H1 (cell line): ENCODE measurements around the gene PLPPR3. TPM values are rescaled to one million over a fixed set of nuclear protein-coding genes. Genes with fewer than 3 reads are reported as not detected.

Experiments
- CTCF ChIA-PET: fragments of 300-600 bp; sonication (Branson Sonifier 250); formaldehyde crosslinking; loops from one replicate; lab custom pipeline; 2021; ENCODE audit not compliant: partially characterized antibody; lab: Charles Lee
- POLR2A ChIA-PET: fragments of 300-600 bp; sonication (Branson Sonifier 250); formaldehyde crosslinking; loops from one replicate; lab custom pipeline; 2021; ENCODE audit warnings: inconsistent platforms; ENCODE audit not compliant: partially characterized antibody; lab: Charles Lee
- DNase-seq, 2 experiments: peaks; one replicate each; pipeline versions ENCODE4 v3.0.0 to v3.0.0-alpha.2; 2010 to 2022; ENCODE audit warnings: low spot score in 2 of 2, low read depth in 1 of 2, mixed read lengths in 1 of 2
- FAIRE-seq: peaks from 2 replicates; lab custom pipeline; 2011; peaks lifted over from hg19 to GRCh38; lab: Jason Lieb, UNC
- H2AFZ ChIP-seq: 2 replicates; pipeline ENCODE4 v1.8.1; 2012; ENCODE audit warnings: low read length, inconsistent platforms
- H2AK5ac ChIP-seq: 2 replicates; pipeline ENCODE4 v1.6.1; 2013; ENCODE audit warnings: low read depth, low read length
- H2BK120ac ChIP-seq: replicated peaks from 2 replicates; pipeline ENCODE3; 2013; ENCODE audit warnings: low read depth, low read length, inconsistent platforms
- H2BK12ac ChIP-seq: 2 replicates; pipeline ENCODE4 v1.6.1; 2013; ENCODE audit warnings: low read depth, low read length
- H2BK15ac ChIP-seq: 2 replicates; pipeline ENCODE4 v1.6.1; 2013; ENCODE audit warnings: low read length
- H2BK20ac ChIP-seq: 2 replicates; pipeline ENCODE4 v1.6.1; 2013; ENCODE audit warnings: low read length
- H2BK5ac ChIP-seq: 2 replicates; pipeline ENCODE4 v1.6.1; 2013; ENCODE audit warnings: low read depth, low read length
- H3K14ac ChIP-seq: 2 replicates; pipeline ENCODE4 v1.6.1; 2013; ENCODE audit warnings: inconsistent platforms; ENCODE audit not compliant: insufficient read length
- H3K18ac ChIP-seq: 2 replicates; pipeline ENCODE4 v1.6.1; 2013; ENCODE audit warnings: low read length; ENCODE audit errors: extremely low read depth
- H3K23ac ChIP-seq: 2 replicates; pipeline ENCODE4 v1.6.1; 2013; ENCODE audit warnings: inconsistent platforms; ENCODE audit not compliant: insufficient read length
- H3K23me2 ChIP-seq: 2 replicates; pipeline ENCODE4 v1.6.1; 2013; ENCODE audit warnings: low read depth, low read length
- H3K27ac ChIP-seq: 2 replicates; pipeline ENCODE4 v1.6.1; 2011; ENCODE audit warnings: low read depth, low read length, inconsistent platforms
- H3K27me3 ChIP-seq, 4 experiments: replicated peaks in 1 of 4; 1 replicate in 1 of 4; 2 replicates in 3 of 4; pipeline versions ENCODE4 v1.6.1 to v1.8.1; 2011 to 2013; ENCODE audit warnings: low read length in 3 of 4, mild to moderate bottlenecking in 3 of 4, inconsistent platforms in 2 of 4, mixed read lengths in 2 of 4, moderate library complexity in 1 of 4; ENCODE audit not compliant: control insufficient read depth in 3 of 4, insufficient read depth in 3 of 4; ENCODE audit errors: extremely low read depth in 1 of 4
- H3K36me3 ChIP-seq, 4 experiments: 2 replicates each; pipeline versions ENCODE4 v1.6.1 to v1.8.1; 2011 to 2013; ENCODE audit warnings: mild to moderate bottlenecking in 4 of 4, low read length in 3 of 4, moderate library complexity in 2 of 4, control low read depth in 1 of 4, inconsistent platforms in 1 of 4; ENCODE audit not compliant: insufficient read depth in 4 of 4, control insufficient read depth in 2 of 4
- H3K4ac ChIP-seq: replicated peaks from 2 replicates; pipeline ENCODE3; 2013; ENCODE audit warnings: low read length, low read depth, mixed read lengths, inconsistent platforms; ENCODE audit not compliant: insufficient read length
- H3K4me1 ChIP-seq, 4 experiments: replicated peaks in 1 of 4; 1 replicate in 1 of 4; 2 replicates in 3 of 4; pipeline versions ENCODE4 v1.6.1 to v1.8.1; 2011 to 2013; ENCODE audit warnings: low read length in 3 of 4, inconsistent platforms in 2 of 4, mixed read lengths in 1 of 4; ENCODE audit not compliant: insufficient read depth in 4 of 4, control insufficient read depth in 3 of 4
- H3K4me2 ChIP-seq, 2 experiments: 2 replicates each; pipeline versions ENCODE4 v1.6.1 to v1.8.1; 2011 to 2013; ENCODE audit warnings: low read depth in 2 of 2, low read length in 2 of 2, control low read depth in 1 of 2, inconsistent platforms in 1 of 2, mild to moderate bottlenecking in 1 of 2; ENCODE audit not compliant: insufficient read depth in 1 of 2
- H3K4me3 ChIP-seq, 4 experiments: fragments of 200-600, 300-600 bp in 1 of 4; sonication (generic), shearing (Covaris generic), sonication (Bioruptor Twin) in 1 of 4; 2 replicates each; pipeline versions ENCODE4 v1.5.1 to v1.8.1; 2011 to 2016; ENCODE audit warnings: low read length in 4 of 4, low read depth in 3 of 4, control low read depth in 2 of 4, inconsistent platforms in 2 of 4, mild to moderate bottlenecking in 2 of 4, mixed read lengths in 1 of 4, moderate library complexity in 1 of 4; ENCODE audit not compliant: insufficient read depth in 2 of 4; ENCODE audit errors: extremely low read depth in 1 of 4
- H3K56ac ChIP-seq: replicated peaks from 2 replicates; pipeline ENCODE3; 2013; ENCODE audit warnings: low read depth, mild to moderate bottlenecking, mixed read lengths, low read length, inconsistent platforms; ENCODE audit not compliant: insufficient read length
- H3K79me1 ChIP-seq: 2 replicates; pipeline ENCODE4 v1.6.1; 2013; ENCODE audit warnings: low read depth, low read length, control low read depth
- H3K79me2 ChIP-seq, 2 experiments: 2 replicates each; pipeline versions ENCODE4 v1.6.1 to v1.8.1; 2012 to 2013; ENCODE audit warnings: low read length in 2 of 2, mild to moderate bottlenecking in 2 of 2, inconsistent platforms in 1 of 2; ENCODE audit not compliant: insufficient read depth in 2 of 2, control insufficient read depth in 1 of 2
- H3K9ac ChIP-seq, 4 experiments: replicated peaks in 1 of 4; 1 replicate in 1 of 4; 2 replicates in 3 of 4; pipeline versions ENCODE4 v1.6.1 to v1.8.1; 2011 to 2013; ENCODE audit warnings: low read depth in 3 of 4, low read length in 3 of 4, control low read depth in 2 of 4, mild to moderate bottlenecking in 2 of 4, moderate library complexity in 2 of 4, inconsistent platforms in 1 of 4; ENCODE audit errors: extremely low read depth in 1 of 4
- H3K9me3 ChIP-seq, 2 experiments: 2 replicates each; pipeline versions ENCODE4 v1.6.1 to v1.8.1; 2012 to 2013; ENCODE audit warnings: mild to moderate bottlenecking in 2 of 2, moderate library complexity in 2 of 2, control low read depth in 1 of 2, inconsistent platforms in 1 of 2, low read depth in 1 of 2, low read length in 1 of 2, mixed read lengths in 1 of 2; ENCODE audit not compliant: insufficient read depth in 2 of 2
- H4K20me1 ChIP-seq, 2 experiments: replicated peaks in 1 of 2; 2 replicates each; pipeline versions ENCODE3 to v1.8.1; 2011 to 2013; ENCODE audit warnings: inconsistent platforms in 2 of 2, low read length in 2 of 2, mild to moderate bottlenecking in 1 of 2; ENCODE audit not compliant: insufficient read depth in 2 of 2, control insufficient read depth in 1 of 2
- H4K5ac ChIP-seq: 2 replicates; pipeline ENCODE4 v1.6.1; 2013; ENCODE audit warnings: low read length, low read depth, mixed read lengths, inconsistent platforms; ENCODE audit not compliant: insufficient read length
- H4K8ac ChIP-seq: 2 replicates; pipeline ENCODE4 v1.8.0; 2013; ENCODE audit warnings: mild to moderate bottlenecking, moderate library complexity, low read length, inconsistent platforms; ENCODE audit not compliant: insufficient read depth; ENCODE audit errors: extremely low read depth
- H4K91ac ChIP-seq: replicated peaks from 2 replicates; pipeline ENCODE3; 2013; ENCODE audit warnings: low read length, mixed read lengths, inconsistent platforms; ENCODE audit not compliant: insufficient read length
- CBX5 ChIP-seq: fragments of 300-800, 300-1000 bp; sonication (generic); IDR thresholded peaks from 2 replicates; pipeline ENCODE4 v1.7.1; 2016; ENCODE audit warnings: antibody characterized with exemption, low read length, low read depth
- CHD2 ChIP-seq: IDR thresholded peaks from 2 replicates; pipeline ENCODE4 v1.6.1; 2012; ENCODE audit warnings: low read length, improper control_type of control experiment
- GABPA ChIP-seq: IDR thresholded peaks from 2 replicates; pipeline ENCODE4 v1.6.1; 2011; ENCODE audit warnings: mild to moderate bottlenecking, low read length, moderate library complexity, borderline replicate concordance; ENCODE audit not compliant: insufficient read depth
- KDM4A ChIP-seq: IDR thresholded peaks from one replicate; pipeline ENCODE4 v1.7.1; 2012; ENCODE audit warnings: low read depth, mild to moderate bottlenecking, moderate library complexity, low read length, inconsistent platforms; ENCODE audit not compliant: severe bottlenecking
- SAP30 ChIP-seq: fragments of 300-600 bp; sonication (generic); IDR thresholded peaks from 2 replicates; pipeline ENCODE4 v1.7.1; 2012; ENCODE audit warnings: low read length, moderate library complexity, mild to moderate bottlenecking, inconsistent platforms; ENCODE audit not compliant: insufficient read depth, insufficient replicate concordance
- SP1 ChIP-seq: IDR thresholded peaks from 2 replicates; pipeline ENCODE4 v1.6.1; 2011; ENCODE audit warnings: low read depth, low read length
- TAF1 ChIP-seq: IDR thresholded peaks from 2 replicates; pipeline ENCODE4 v1.6.1; 2011; ENCODE audit warnings: mild to moderate bottlenecking, low read depth, low read length
- WGBS, 2 experiments: shearing (Covaris generic) in 1 of 2; methylation state at CpG; one replicate each; pipeline versions ENCODE4 v1.1.6 to v1.1.7; 2013 to 2015; ENCODE audit warnings: low lambda C conversion rate in 2 of 2, mixed read lengths in 2 of 2, inconsistent platforms in 1 of 2, low coverage in 1 of 2, missing lambda C conversion rate in 1 of 2; ENCODE audit not compliant: insufficient replicate concordance in 2 of 2, insufficient coverage in 1 of 2, insufficient read length in 1 of 2; ENCODE audit errors: extremely low coverage in 1 of 2, missing lambda C conversion rate in 1 of 2; 5-methylcytosine and 5-hydroxymethylcytosine counted together
- polyA plus RNA-seq, 7 experiments: library from polyadenylated mRNA; depleted of rRNA in 3 of 7; stranded (reverse) in 5 of 7; unstranded in 2 of 7; fragments of >200 nt in 5 of 7; fragments of 200-250 nt in 2 of 7; gene quantifications; 1 replicate in 5 of 7; 2 replicates in 1 of 7; 4 replicates in 1 of 7; pipeline versions ENCODE4 v1.2.1 to v1.2.3, GENCODE V29; 2011 to 2013; ENCODE audit warnings: missing spikeins in 2 of 7, mixed read lengths in 2 of 7
- total RNA-seq: library from RNA; stranded (reverse); fragmentation: NEBNext Ultra II Directional; extraction: Animal tissue kit (Norgen Biotek cat#: 25700); gene quantifications from 2 replicates; pipeline ENCODE4 v1.2.1, GENCODE V29; 2021

The PLPPR3 gene
- total and polyA plus RNA-seq, 2 of the 8 experiments (the other 6 are each of a cell fraction or from before 2014, with no cell fraction given): 71.7 to 76.4 TPM

- DNase-seq: peak in 1 of 2 experiments; percentile 59
- Histone ChIP-seq H2BK12ac (no peak overlapping the region), H3K4me1 (no peaks in the 10 kb centered on the region), H3K4me3 (no peak overlapping the region), H3K79me2 (peaks cover 0 to 4% of the 10 kb centered on the region in 2 experiments; a peak in 1 of 4 replicates), H4K20me1 (peaks cover 7 to 27% of the 10 kb centered on the region in 2 experiments), H3K23ac (no peak overlapping the region), H4K91ac (no peak overlapping the region), H4K5ac (no peak overlapping the region), H2AFZ (no peak overlapping the region), H3K23me2 (peaks cover 12% of the 10 kb centered on the region; the same call in 1 of the 2 replicates), H3K4me2 (no peak overlapping the region), H3K27ac (no peak overlapping the region), H2BK15ac (no peak overlapping the region), H2AK5ac (no peak overlapping the region), H2BK120ac (no peak overlapping the region), H3K4ac (no peak overlapping the region), H3K9ac (no peak overlapping the region), H3K79me1 (no peaks in the 10 kb centered on the region), H4K8ac (no peak overlapping the region), H2BK20ac (no peak overlapping the region), H3K27me3 (no peaks in the 10 kb centered on the region), H3K9me3 (no peaks in the 10 kb centered on the region), H3K14ac (no peak overlapping the region), H2BK5ac (no peak overlapping the region), H3K36me3 (peaks cover 21 to 67% (median 36%) of the 10 kb centered on the region in 4 experiments), H3K56ac (no peak overlapping the region), H3K18ac (no peak overlapping the region)
- no peak for FAIRE-seq
- 91% methylated on average over 46 of the region's 87 CpGs; no CpG with 5 or more reads in 1 of the 2 experiments for WGBS, 2 experiments
- ChIA-PET POLR2A (interaction anchor here (0.6 to 4.0 kb wide), 21 partner anchors 8 to 274 kb away, joined by 3 to 240 read pairs (median 4); partner anchors contain the start of genes CFD and PTBP1), CTCF (interaction anchor here (0.8 to 1.9 kb wide), 3 partner anchors 9 to 43 kb away, joined by 4 to 8 read pairs (median 4); no protein-coding TSS in a partner anchor)
- TF ChIP-seq SP1 (no peak), SAP30 (no peak), GABPA (0 out of 2 replicates have a peak, but pooled peaks have one; percentile 55), CBX5 (no peak), TAF1 (no peak), CHD2 (no peak), KDM4A (no peak)
- TF ChIP-seq, all 59 proteins: peak for 1
Observed at GRCh38 chr19:813219-814151, 8.3 kb downstream of the PLPPR3 start.
